GM23248 (cell line): ENCODE results near the gene FAM200A.

ENCODE experiments used
- EZH2 ChIP-seq: fragments of 200-600 bp; sonication (generic); IDR thresholded peaks from 2 replicates; pipeline ENCODE4 v1.6.1; 2018; ENCODE audit warnings: antibody characterized with exemption, mild to moderate bottlenecking; ENCODE audit not compliant: insufficient read depth, poor library complexity, severe bottlenecking
- EZH2phosphoT487 ChIP-seq: fragments of 200-600 bp; sonication (generic); IDR thresholded peaks from 2 replicates; pipeline ENCODE4 v1.6.1; 2018; ENCODE audit warnings: antibody characterized with exemption, moderate library complexity, mild to moderate bottlenecking, low read depth; ENCODE audit not compliant: insufficient read depth

GRCh38 chr7:99500637-99501009, 51.3 kb downstream of the FAM200A start:
- TF ChIP-seq EZH2 (no peak), EZH2phosphoT487 (no peak)
